Stimulated activated CD4-positive, alpha-beta T cell treated with anti-CD3 and anti-CD28 coated beads, Interleukin-12 subunit alpha, Interleukin-12 subunit beta, amount 100 ng/mL, for 4 hours (primary cell): ENCODE measurements around the gene COX4I2.
A peak's percentile ranks its signal among the peaks of the same experiment; 100 is the strongest.
"Not testable (repeated sequence)": the region's sequence is repeated elsewhere in the genome, so short reads cannot be mapped to it uniquely, and the experiment has no call there.

Experiments used
- DNase-seq: peaks from one replicate; pipeline ENCODE4 v3.0.0-alpha.2; 2020

Gene COX4I2

DNA sequence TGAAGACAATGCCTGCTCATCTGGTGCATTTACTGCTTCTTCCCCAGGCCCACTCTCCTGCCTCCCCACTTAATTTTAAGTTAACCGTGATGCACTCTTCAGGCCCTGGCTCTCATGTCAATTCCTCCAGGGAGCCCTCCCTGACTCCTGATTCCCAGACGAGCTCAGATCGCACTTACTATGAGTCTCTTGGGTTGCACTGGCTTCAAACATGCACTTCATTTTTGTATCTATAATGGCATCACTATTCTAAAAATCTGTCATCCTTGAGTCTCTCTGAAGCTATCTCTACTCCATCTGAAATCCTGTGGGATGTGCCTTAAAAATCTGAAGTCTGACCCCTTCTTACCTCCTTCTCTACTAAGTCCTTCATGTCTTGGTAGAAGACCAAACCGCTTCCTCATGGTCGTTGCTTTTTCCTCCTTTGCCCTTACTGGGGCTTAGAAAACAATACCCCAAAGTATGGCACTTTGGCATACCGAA lies 24.7 kb downstream of the COX4I2 start:
- no peak for DNase-seq

DNA sequence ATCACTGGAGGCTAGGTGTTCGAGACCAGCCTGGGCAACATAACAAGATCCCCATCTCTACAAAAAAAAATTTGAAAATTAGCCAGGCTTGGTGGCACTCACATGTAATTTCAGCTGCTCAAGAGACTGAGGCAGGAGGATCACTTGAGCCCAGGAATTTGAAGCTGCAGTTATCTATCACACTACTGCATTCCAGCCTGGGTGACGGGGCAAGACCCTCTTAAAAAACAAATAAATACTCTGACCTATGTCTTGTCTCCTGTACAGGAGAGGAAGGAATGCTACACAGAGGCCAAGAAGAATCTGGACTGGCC lies 25.8 kb downstream of the COX4I2 start:
- DNase-seq: no peak

DNA sequence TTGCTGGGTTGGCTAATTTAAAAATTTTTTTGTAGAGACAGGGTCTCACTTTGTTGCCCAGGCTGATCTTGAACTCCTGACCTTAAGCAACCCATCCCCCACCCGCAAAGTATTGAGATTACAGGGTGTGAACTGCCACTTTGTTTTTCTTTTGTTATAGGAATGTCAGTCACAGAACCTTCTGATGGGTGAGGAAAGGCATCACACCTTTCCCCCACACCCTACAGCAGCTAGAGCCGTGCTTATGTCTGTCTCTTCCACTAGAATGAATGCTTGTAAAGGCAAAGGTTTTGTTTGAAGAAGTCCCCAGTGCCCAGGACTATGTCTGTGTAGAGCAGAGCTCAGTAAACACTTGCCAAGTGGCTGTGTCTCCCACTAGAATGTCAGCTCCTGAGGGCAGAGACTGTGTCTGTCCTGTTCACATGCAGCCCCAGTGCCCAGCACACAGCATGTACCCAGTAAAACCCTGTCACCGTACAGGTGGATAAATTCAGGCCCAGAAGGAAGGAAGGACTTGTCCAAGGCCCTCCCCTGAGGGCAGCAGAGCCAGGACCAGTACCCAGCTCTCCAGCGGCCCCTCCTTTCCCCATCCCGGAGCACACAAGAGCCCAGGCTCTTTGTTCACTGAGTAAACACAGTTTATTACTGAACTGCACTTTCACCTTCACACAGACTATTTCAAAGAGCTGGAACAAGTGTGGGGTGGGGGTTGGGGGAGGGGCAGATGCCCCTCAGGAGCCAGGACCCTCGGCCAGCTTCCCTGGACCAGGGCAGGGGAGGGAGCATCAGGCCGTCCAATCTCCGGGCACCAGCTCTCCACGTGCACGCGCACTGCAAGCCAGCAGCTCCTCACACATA lies 26.4 kb downstream of the COX4I2 start:
- DNase-seq: no peak

DNA sequence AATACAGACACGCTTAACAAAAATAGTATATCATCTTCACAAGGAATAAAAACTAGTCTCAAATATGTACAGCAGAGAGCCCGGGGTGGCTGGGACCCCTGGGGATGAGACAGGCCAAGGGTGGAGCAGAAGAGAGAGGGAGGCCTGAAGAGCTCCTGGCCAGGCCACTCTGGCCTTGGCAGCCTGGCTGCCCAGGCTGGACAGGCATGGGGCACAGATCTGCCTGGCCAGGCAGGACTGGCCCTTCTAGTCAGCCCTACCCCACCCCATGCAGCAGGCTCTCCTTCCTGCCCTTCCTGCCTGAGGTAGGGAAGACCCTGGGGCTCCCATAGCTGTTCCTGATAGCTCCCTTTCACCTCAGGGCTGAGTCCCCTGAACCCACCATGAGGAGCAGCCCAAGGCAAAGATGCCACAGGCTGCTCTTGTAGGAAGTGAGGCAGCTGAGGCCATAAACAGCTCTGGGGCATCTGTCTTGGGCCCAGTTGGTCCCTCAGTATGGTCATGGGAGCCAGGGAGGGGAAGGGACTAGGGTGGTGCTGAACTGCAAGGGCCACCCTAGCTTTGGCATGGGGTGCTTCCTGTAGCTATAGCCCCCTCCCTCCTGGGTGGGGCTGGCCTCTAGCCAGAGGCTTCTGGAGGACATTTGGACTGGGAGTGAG lies 27.1 kb downstream of the COX4I2 start:
- DNase-seq: no peak

DNA sequence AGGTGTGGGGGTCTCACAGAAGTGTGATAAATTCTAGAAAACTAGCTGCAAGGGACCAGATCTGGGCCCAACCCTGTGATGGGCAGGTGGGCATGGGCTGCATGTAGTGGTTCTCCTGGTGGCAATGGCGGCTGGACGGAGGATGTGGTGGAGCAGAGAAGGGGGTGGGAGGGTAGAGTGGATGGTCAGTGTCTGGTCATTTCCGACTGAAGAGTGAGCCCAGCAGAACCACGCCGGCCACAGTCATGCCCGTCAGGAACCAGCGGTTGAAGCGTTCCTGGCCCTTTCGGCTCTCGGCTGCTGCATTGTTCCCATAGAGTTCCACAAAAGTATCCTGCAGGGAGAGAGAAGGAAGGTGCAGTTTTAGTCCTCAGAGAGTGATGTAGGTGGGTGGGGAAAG lies 28.0 kb downstream of the COX4I2 start:
- no peak for DNase-seq

DNA sequence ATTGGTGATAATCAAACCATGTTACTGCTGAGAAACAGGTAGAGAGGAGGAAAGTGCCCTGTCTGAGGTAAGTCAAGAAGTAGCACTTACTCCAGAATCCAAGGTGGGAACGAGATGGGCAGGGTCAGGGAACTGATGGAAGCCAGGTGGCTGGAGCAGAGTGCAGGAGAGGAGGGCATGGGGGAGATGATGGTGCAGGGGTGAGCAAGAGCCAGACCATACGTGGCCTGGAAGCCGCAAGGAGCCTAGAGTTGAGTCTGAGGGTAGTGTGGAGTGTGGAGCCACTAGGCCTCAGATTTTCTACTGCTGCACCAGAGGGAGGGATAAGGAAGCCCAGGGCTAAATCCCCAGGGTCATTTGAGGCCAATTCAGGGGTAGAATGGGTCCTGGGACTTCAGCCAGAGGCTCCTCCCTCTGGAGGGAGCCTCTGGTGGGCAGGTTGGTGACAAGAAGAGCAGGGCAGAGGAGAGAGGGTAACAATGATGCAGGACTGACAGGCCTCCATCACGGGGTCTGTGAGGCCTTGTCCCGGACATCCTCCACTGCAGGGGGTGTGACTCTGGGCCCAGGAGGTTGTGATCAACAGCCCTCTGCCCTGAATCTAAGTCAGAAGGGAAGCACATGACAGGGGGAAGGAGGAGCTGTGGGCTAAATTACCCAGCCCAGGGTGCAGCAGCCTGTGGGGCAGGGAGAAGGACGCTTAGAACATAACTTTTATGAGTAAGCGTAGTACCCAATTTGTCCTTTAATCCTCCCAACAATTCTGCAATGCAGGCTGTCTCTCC lies 28.7 kb downstream of the COX4I2 start:
- no peak for DNase-seq

DNA sequence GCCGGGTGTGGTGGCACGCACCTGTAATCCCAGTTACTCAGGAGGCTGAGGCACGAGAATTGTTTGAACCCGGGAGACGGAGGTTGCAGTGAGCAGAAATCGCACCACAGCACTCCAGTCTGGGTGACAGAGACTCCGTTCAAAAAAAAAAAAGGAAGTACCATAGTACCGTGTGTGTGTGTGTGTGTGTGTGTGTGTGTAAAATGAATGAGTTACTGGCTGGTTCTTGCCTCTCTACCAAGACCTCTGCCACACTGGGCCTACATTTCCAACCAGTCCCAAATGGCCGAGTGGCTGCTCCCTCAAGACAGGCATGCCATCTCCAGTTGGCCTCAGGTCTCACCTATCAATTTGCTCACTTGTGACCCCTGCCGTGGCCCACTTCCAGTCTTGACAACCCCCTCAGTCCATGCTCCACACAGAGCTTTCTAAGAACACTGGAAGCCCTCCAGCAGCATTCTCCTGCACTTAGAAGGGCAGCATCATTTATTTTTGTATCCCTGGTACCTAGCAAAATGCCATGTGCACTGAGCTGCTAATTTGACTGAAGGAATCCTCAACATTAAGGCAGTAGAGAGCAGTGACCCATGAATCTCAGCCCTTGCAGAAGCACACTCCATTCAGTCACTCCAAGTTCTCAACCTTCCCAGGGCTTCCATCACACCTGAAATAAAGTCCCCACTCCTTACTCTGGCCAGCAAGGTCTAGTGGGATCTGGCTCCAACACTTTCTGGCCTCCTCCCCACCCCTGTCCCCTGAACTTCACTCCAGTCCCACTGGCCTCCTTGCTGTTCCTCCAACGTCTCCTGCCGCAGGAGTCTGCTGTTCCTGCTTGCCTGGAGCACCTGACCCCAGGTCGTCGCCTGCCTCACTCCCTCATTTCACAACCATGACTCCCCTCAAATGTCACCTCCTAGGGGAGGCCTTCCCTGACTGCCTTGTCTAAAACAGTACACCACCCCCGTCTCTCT lies 29.9 kb downstream of the COX4I2 start:
- no peak for DNase-seq

DNA sequence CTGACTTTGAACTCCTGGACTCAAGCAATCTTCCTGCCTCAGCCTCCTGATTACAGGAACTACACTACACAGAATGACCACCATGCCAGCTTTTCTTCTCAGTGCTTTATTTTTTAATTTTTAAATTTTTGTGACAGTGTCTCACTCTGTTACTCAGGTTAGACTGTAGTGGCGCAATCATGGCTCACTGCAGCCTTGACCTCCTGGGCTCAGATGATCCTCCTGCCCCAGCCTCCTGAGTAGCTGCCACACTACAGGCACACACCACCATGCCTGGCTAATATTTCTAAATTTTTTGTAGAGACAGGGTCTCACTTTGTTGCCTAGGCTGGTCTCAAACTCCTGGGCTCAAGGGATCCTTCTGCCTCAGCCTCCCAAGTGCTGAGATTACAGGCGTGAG lies 31.2 kb downstream of the COX4I2 start:
- DNase-seq: not testable (repeated sequence)

DNA sequence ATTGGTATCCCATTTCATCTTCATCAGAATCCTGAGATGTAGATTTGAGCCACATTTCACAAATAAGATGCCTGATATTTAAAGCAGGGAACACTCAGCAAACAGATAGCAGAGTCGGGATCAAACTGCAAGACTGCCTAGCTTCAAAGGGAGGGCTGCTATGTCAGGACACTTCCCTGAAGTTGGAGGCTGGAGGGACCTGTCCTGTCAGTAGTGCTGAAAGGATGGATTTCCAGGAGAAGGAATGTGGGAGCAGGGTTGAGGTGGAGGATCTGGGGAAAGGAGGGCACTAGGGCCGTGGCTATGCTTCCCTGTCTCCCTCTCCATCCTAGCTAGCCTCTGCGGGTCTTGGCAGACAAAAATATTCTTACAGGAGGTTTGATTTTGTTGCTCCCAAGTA lies 32.2 kb downstream of the COX4I2 start:
- DNase-seq: no peak

DNA sequence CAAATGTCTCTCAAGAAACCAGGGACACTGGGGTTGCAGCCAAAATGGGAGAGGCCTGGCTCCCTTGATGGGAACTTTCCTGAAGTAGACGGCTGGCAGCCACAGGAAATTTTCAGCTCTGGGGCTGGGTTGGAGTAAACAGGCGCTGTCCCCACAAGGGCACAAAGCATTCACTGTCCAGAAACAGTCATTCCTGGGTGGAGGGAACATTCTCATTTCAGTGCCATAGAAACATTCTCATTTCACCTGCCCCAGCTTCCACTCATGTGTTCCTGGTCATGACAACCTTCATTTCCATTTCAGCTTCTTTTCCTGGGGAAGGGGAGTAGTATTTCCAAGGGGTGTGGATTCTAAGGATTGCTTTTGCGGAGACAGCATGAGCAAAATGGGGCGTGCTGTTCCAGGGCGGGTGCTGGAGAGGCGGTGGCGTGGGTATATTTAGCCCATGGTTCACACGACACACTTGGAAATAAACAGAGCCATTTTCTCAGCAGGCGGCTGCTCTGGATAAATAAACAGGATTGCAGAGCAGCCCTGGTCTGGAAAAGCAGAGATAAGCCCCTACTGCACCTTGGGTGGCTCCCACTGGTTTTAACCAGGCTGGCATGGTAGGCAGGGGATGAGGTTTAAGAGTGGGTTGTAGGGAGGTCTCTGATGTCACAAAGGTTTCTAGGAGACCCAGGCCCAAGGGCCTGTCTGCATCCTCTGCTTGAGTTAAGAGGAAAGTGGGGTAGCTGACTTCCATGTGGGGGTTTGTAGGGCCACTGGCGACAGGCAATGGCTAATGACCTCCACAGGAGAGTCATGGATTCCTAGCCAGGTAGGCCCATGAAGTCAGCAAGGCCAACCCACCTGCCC lies 32.9 kb downstream of the COX4I2 start:
- DNase-seq: no peak

DNA sequence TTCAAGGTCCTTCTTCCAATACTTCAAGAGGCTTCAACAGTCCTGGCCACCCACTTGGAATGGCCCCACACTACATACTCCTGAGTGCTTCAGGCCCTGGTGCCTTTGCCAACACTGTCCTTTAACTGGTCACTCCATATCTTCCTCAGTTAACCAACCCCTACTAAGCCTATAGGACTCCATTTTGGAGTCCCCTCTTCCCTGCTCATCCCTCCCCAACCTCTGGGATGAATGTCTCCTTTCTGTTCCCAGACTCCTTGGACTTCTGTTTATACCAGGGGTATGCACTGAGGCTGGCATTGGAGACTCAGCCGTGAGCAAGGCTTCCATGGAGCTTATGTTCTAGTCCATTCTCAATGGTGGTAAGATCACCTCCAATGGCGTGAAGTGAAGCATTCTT lies 33.6 kb downstream of the COX4I2 start:
- no peak for DNase-seq

DNA sequence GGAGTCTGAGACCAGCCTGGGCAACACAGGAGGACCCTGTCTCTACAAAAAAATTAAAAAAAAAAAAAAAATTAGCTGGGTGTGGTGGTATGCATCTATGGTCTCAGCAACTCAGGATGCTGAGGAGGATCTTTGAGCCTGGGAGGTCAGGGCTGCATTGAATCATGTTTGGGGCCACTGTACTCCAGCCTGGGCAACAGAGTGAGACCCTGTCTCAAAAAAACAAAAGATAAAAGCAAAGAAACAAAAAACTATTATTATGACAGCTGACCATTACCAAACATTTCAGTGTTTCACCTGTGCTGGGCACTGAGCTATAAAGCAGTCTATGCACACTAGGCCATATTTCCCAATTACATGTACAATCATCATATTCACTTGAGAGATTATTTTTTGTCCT lies 35.7 kb downstream of the COX4I2 start:
- no peak for DNase-seq

DNA sequence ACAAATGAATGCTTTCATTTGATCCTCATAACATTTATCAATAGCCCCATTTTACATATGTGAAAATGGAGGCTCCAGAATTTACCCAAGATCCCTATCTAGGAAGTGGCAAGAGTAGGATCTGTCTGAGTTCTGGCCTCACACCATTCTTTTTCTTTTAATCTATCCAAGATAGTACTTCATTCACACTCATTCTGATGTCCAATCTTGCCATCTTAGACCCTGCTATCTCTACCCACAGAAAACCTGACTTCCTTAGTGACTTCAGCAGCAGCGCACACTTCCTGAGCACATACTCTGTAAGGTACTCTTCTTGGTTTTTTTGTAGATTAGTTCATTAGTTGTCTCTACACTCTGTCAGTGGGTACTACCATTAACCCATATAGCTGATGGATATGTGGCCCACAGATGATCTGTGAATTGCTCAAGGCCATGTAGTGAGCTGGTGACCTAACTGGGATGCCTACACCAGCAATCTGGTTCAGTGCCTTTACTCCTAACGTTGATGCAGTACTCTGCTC lies 36.3 kb downstream of the COX4I2 start:
- no peak for DNase-seq

DNA sequence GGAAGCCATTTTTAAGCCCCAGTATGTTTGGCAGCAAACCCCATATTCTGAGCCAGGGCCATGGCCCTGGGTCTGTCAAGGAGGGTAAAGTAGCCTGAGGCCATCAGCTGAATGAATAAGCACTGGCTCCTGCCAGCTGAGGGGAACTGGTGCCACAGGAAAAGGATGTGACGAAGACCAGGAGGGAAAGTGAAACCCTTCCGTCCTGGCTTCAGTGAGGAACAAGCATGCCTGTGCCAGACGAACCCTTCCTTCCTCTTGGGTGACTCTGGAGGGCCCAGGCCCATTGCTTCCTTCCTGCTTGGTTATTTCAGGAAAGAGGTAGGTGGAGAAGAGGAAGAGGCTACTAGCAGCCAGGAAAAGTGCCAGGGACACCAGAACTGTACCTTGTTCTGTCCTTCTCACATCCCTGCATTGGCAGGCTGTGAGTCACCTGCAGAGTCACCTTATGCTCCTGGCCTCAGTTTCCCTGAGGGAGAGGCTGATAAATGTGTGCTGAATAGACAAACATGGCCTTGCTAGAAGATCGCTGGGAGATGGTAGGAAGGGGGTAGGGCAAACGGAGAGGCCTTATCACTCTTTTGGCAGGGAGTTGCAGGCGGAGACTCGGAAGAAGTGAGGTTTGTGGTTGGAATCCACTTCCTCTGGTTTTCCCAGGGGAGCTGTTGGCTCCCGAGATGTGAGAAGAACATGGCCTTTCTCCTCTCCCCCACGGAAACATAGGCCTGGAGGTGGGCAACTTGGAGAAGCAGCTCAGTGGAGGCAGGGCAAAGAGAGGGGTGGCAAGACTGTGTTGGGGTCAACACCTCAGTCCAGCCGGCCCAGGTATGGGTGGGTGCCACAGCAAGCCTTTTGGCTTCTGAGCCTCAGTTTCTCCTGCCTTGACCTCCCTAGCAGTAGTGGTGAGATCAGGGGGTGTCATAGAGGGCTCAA lies 37.4 kb downstream of the COX4I2 start:
- DNase-seq: peak; percentile 41

DNA sequence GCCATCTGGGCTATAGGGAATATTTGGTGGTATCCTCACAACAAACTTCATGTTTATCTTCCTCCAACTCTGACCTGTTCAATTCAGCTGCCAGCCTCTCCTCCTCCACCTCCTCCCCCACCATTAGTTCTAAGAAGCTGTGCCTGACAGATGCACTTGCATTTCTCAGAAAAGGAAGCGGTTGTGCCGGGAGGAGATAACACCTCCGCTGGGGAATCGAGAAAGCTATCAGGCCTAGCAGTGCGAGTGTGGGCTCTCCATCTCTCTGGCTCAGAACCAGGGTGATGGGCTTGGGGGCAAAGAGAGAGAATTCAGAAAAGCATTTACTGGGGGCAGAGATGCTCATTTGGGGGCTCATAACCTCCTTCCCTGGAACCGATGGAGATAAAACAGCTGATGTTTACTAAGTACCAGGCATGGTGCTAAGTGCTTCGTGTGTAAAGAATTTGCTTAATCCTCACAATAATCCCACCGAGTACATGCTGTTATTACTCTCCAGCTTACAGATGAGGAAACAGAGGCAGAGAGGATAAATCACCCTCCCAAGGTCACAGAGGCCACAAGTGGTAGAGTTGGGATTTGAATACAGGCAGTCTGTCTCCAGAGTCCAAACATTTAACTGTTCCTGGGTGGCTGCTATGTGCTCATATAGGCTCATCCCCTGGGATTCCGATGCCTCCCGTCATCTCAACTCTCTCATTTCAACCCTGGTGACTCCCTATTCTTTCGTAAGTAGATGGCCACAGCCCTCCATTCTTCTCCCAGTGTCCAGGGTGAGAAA lies 38.3 kb downstream of the COX4I2 start:
- DNase-seq: peak; percentile 45

DNA sequence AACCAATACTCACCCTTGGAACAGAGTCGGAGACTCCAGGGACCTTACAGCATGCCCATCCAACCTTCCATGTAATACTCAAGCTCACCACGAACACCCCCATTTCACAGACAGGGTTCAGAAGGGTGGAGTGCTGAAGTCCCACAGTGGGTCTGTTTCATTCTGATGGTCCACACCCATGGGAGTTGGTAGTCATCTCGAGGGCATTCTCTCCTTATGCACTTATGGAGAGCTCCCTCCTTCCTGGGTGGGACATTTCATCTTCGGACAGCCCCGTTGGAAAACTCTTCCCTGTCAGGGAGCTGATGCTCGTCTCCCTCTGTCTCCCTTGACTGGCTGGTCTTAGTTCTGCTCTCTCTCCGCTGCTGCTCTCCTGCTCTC lies 38.9 kb downstream of the COX4I2 start:
- DNase-seq: no peak

DNA sequence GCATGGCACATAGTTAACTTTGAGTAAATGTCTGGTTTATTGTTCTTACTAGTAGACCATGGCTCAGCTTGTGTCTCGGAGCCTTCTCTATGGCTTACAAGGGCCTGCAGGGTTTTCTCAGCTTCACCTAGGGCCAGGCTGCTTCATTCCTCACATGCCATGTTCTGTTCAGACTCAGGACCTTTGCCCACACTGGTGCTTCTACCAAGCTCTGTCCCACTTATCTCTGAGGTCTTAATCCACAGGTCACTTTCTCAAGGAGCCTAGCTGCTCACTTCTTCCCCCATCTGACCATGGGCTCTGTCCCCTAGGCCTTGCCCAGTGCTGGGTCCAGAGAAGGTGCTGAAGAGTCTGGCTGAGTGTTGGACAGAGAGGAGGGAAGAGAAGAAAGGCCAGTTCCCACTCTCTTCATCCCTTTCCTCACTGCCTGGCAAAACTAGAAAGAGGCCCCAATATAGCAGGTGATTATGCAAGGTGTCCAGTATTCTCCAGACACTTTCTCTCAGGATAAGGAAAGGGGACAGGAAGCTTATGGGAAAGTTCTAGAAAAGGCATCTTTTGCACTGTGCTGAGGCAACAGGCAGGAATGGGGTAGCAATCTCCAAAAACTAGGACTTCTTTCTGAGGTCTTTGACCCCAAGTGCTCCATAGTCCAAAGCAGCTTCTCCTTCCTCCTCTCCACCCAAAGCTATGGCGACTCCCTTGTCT lies 40.0 kb downstream of the COX4I2 start:
- no peak for DNase-seq
